ENCODE measurements around the gene TSPAN15. TPM values are rescaled to one million over a fixed set of nuclear protein-coding genes. Genes with fewer than 3 reads are reported as not detected.

The TSPAN15 gene
- polyA plus RNA-seq, 1 donor (not counting 4 experiments of a cell fraction or from before 2014, with no cell fraction given) = 2.1 TPM

GRCh38 chr10:69425511-69426298, 25.6 kb upstream of the TSPAN15 start:
- TF ChIP-seq, protein P1, sequence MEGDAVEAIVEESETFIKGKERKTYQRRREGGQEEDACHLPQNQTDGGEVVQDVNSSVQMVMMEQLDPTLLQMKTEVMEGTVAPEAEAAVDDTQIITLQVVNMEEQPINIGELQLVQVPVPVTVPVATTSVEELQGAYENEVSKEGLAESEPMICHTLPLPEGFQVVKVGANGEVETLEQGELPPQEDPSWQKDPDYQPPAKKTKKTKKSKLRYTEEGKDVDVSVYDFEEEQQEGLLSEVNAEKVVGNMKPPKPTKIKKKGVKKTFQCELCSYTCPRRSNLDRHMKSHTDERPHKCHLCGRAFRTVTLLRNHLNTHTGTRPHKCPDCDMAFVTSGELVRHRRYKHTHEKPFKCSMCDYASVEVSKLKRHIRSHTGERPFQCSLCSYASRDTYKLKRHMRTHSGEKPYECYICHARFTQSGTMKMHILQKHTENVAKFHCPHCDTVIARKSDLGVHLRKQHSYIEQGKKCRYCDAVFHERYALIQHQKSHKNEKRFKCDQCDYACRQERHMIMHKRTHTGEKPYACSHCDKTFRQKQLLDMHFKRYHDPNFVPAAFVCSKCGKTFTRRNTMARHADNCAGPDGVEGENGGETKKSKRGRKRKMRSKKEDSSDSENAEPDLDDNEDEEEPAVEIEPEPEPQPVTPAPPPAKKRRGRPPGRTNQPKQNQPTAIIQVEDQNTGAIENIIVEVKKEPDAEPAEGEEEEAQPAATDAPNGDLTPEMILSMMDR (optimal IDR thresholded peaks at IDR 0.05 in 1 of 3, IDR thresholded peaks at IDR 0.05 in 1 of 3, conservative IDR thresholded peaks at IDR 0.05 in 1 of 3; ENCODE audit: extremely low read depth in 1 of 3, insufficient read depth in 2 of 3, low read length in 3 of 3) = no peak
- no peak for TF ChIP-seq EZH2 (IDR thresholded peaks at IDR 0.05; ENCODE audit: low read length)
- Histone ChIP-seq H2AFZ (ENCODE audit: control insufficient read depth, low read length) (no peak overlapping the region), H3K4me3 (ENCODE audit: control insufficient read depth in 2 of 3, extremely low read depth in 1 of 3, insufficient read depth in 2 of 3, low read depth in 1 of 3, low read length in 3 of 3) (no peak overlapping the region), H3K4me1 (ENCODE audit: control insufficient read depth, extremely low read depth, insufficient read depth, low read length) (peaks cover 10% of the 10 kb centered on the region), H3K27ac (ENCODE audit: control insufficient read depth, insufficient read depth, low read length) (no peak overlapping the region), H4K20me1 (ENCODE audit: control insufficient read depth, extremely low read depth, insufficient read depth, low read length) (no peaks in the 10 kb centered on the region), H3K9me1 (ENCODE audit: control insufficient read depth, extremely low read depth, insufficient read depth, low read length) (no peaks in the 10 kb centered on the region), H3K27me3 (ENCODE audit: control insufficient read depth, extremely low read depth, insufficient read depth, low read length) (no peaks in the 10 kb centered on the region), H3K36me3 (ENCODE audit: control insufficient read depth in 2 of 2, extremely low read depth in 1 of 2, insufficient read depth in 2 of 2, low read length in 2 of 2) (no peaks in the 10 kb centered on the region), H3K79me2 (ENCODE audit: control insufficient read depth, insufficient read depth, low read length) (no peaks in the 10 kb centered on the region), H3K9me3 (ENCODE audit: control insufficient read depth, low read depth, low read length) (no peaks in the 10 kb centered on the region), H3K4me2 (ENCODE audit: control insufficient read depth, extremely low read depth, insufficient read depth, low read depth, low read length) (no peak overlapping the region), H3K9ac (ENCODE audit: control insufficient read depth, extremely low read depth, insufficient read depth, low read length) (no peak overlapping the region)
- no peak for DNase-seq (ENCODE audit: low read depth, low spot score)
- FAIRE-seq = peak; percentile 48
- dilution Hi-C loops (cut with MboI; ENCODE audit: extremely low pct_ligation_motif_present, low sequenced_read_pairs) = no loop called here

- DNase-seq (ENCODE audit: low read depth, low spot score) (no peak), FAIRE-seq (no peak)
- dilution Hi-C loops (cut with MboI; ENCODE audit: extremely low pct_ligation_motif_present, low sequenced_read_pairs) = no loop called here
- Histone ChIP-seq H4K20me1 (ENCODE audit: control insufficient read depth, extremely low read depth, insufficient read depth, low read length) (no peaks in the 10 kb centered on the region), H3K9ac (ENCODE audit: control insufficient read depth, extremely low read depth, insufficient read depth, low read length) (no peak overlapping the region), H3K4me1 (ENCODE audit: control insufficient read depth, extremely low read depth, insufficient read depth, low read length) (peaks cover 10% of the 10 kb centered on the region), H3K4me3 (ENCODE audit: control insufficient read depth in 2 of 3, extremely low read depth in 1 of 3, insufficient read depth in 2 of 3, low read depth in 1 of 3, low read length in 3 of 3) (no peak overlapping the region), H3K36me3 (ENCODE audit: control insufficient read depth in 2 of 2, extremely low read depth in 1 of 2, insufficient read depth in 2 of 2, low read length in 2 of 2) (no peaks in the 10 kb centered on the region), H3K27me3 (ENCODE audit: control insufficient read depth, extremely low read depth, insufficient read depth, low read length) (no peaks in the 10 kb centered on the region), H3K4me2 (ENCODE audit: control insufficient read depth, extremely low read depth, insufficient read depth, low read depth, low read length) (no peak overlapping the region), H3K27ac (ENCODE audit: control insufficient read depth, insufficient read depth, low read length) (no peak overlapping the region), H3K9me3 (ENCODE audit: control insufficient read depth, low read depth, low read length) (no peaks in the 10 kb centered on the region), H3K9me1 (ENCODE audit: control insufficient read depth, extremely low read depth, insufficient read depth, low read length) (no peaks in the 10 kb centered on the region), H3K79me2 (ENCODE audit: control insufficient read depth, insufficient read depth, low read length) (no peaks in the 10 kb centered on the region), H2AFZ (ENCODE audit: control insufficient read depth, low read length) (no peak overlapping the region)
- TF ChIP-seq EZH2 (IDR thresholded peaks at IDR 0.05; ENCODE audit: low read length) = no peak
- TF ChIP-seq, protein P1 (optimal IDR thresholded peaks at IDR 0.05 in 1 of 3, IDR thresholded peaks at IDR 0.05 in 1 of 3, conservative IDR thresholded peaks at IDR 0.05 in 1 of 3; ENCODE audit: extremely low read depth in 1 of 3, insufficient read depth in 2 of 3, low read length in 3 of 3) = no peak
Measured at GRCh38 chr10:69426376-69426727, 24.9 kb upstream of the TSPAN15 start.
